H1 (cell line): ENCODE measurements around the gene BABAM2. TPM values are rescaled to one million over a fixed set of nuclear protein-coding genes. Genes with fewer than 3 reads are reported as not detected.

ENCODE experiments used
- CTCF ChIA-PET: fragments of 300-600 bp; sonication (Branson Sonifier 250); formaldehyde crosslinking; loops from one replicate; lab custom pipeline; 2021; ENCODE audit not compliant: partially characterized antibody; lab: Charles Lee
- POLR2A ChIA-PET: fragments of 300-600 bp; sonication (Branson Sonifier 250); formaldehyde crosslinking; loops from one replicate; lab custom pipeline; 2021; ENCODE audit warnings: inconsistent platforms; ENCODE audit not compliant: partially characterized antibody; lab: Charles Lee
- DNase-seq, 2 experiments: peaks; one replicate each; pipeline versions ENCODE4 v3.0.0 to v3.0.0-alpha.2; 2010 to 2022; ENCODE audit warnings: low spot score in 2 of 2, low read depth in 1 of 2, mixed read lengths in 1 of 2
- FAIRE-seq: peaks from 2 replicates; lab custom pipeline; 2011; peaks lifted over from hg19 to GRCh38; lab: Jason Lieb, UNC
- H2AFZ ChIP-seq: 2 replicates; pipeline ENCODE4 v1.8.1; 2012; ENCODE audit warnings: low read length, inconsistent platforms
- H2AK5ac ChIP-seq: 2 replicates; pipeline ENCODE4 v1.6.1; 2013; ENCODE audit warnings: low read depth, low read length
- H2BK120ac ChIP-seq: replicated peaks from 2 replicates; pipeline ENCODE3; 2013; ENCODE audit warnings: low read depth, low read length, inconsistent platforms
- H2BK12ac ChIP-seq: 2 replicates; pipeline ENCODE4 v1.6.1; 2013; ENCODE audit warnings: low read depth, low read length
- H2BK15ac ChIP-seq: 2 replicates; pipeline ENCODE4 v1.6.1; 2013; ENCODE audit warnings: low read length
- H2BK20ac ChIP-seq: 2 replicates; pipeline ENCODE4 v1.6.1; 2013; ENCODE audit warnings: low read length
- H2BK5ac ChIP-seq: 2 replicates; pipeline ENCODE4 v1.6.1; 2013; ENCODE audit warnings: low read depth, low read length
- H3K14ac ChIP-seq: 2 replicates; pipeline ENCODE4 v1.6.1; 2013; ENCODE audit warnings: inconsistent platforms; ENCODE audit not compliant: insufficient read length
- H3K18ac ChIP-seq: 2 replicates; pipeline ENCODE4 v1.6.1; 2013; ENCODE audit warnings: low read length; ENCODE audit errors: extremely low read depth
- H3K23ac ChIP-seq: 2 replicates; pipeline ENCODE4 v1.6.1; 2013; ENCODE audit warnings: inconsistent platforms; ENCODE audit not compliant: insufficient read length
- H3K23me2 ChIP-seq: 2 replicates; pipeline ENCODE4 v1.6.1; 2013; ENCODE audit warnings: low read depth, low read length
- H3K27ac ChIP-seq: 2 replicates; pipeline ENCODE4 v1.6.1; 2011; ENCODE audit warnings: low read depth, low read length, inconsistent platforms
- H3K27me3 ChIP-seq, 4 experiments: replicated peaks in 1 of 4; 1 replicate in 1 of 4; 2 replicates in 3 of 4; pipeline versions ENCODE4 v1.6.1 to v1.8.1; 2011 to 2013; ENCODE audit warnings: low read length in 3 of 4, mild to moderate bottlenecking in 3 of 4, inconsistent platforms in 2 of 4, mixed read lengths in 2 of 4, moderate library complexity in 1 of 4; ENCODE audit not compliant: control insufficient read depth in 3 of 4, insufficient read depth in 3 of 4; ENCODE audit errors: extremely low read depth in 1 of 4
- H3K36me3 ChIP-seq, 4 experiments: 2 replicates each; pipeline versions ENCODE4 v1.6.1 to v1.8.1; 2011 to 2013; ENCODE audit warnings: mild to moderate bottlenecking in 4 of 4, low read length in 3 of 4, moderate library complexity in 2 of 4, control low read depth in 1 of 4, inconsistent platforms in 1 of 4; ENCODE audit not compliant: insufficient read depth in 4 of 4, control insufficient read depth in 2 of 4
- H3K4ac ChIP-seq: replicated peaks from 2 replicates; pipeline ENCODE3; 2013; ENCODE audit warnings: low read length, low read depth, mixed read lengths, inconsistent platforms; ENCODE audit not compliant: insufficient read length
- H3K4me1 ChIP-seq, 4 experiments: replicated peaks in 1 of 4; 1 replicate in 1 of 4; 2 replicates in 3 of 4; pipeline versions ENCODE4 v1.6.1 to v1.8.1; 2011 to 2013; ENCODE audit warnings: low read length in 3 of 4, inconsistent platforms in 2 of 4, mixed read lengths in 1 of 4; ENCODE audit not compliant: insufficient read depth in 4 of 4, control insufficient read depth in 3 of 4
- H3K4me2 ChIP-seq, 2 experiments: 2 replicates each; pipeline versions ENCODE4 v1.6.1 to v1.8.1; 2011 to 2013; ENCODE audit warnings: low read depth in 2 of 2, low read length in 2 of 2, control low read depth in 1 of 2, inconsistent platforms in 1 of 2, mild to moderate bottlenecking in 1 of 2; ENCODE audit not compliant: insufficient read depth in 1 of 2
- H3K4me3 ChIP-seq, 4 experiments: fragments of 200-600, 300-600 bp in 1 of 4; sonication (generic), shearing (Covaris generic), sonication (Bioruptor Twin) in 1 of 4; 2 replicates each; pipeline versions ENCODE4 v1.5.1 to v1.8.1; 2011 to 2016; ENCODE audit warnings: low read length in 4 of 4, low read depth in 3 of 4, control low read depth in 2 of 4, inconsistent platforms in 2 of 4, mild to moderate bottlenecking in 2 of 4, mixed read lengths in 1 of 4, moderate library complexity in 1 of 4; ENCODE audit not compliant: insufficient read depth in 2 of 4; ENCODE audit errors: extremely low read depth in 1 of 4
- H3K56ac ChIP-seq: replicated peaks from 2 replicates; pipeline ENCODE3; 2013; ENCODE audit warnings: low read depth, mild to moderate bottlenecking, mixed read lengths, low read length, inconsistent platforms; ENCODE audit not compliant: insufficient read length
- H3K79me1 ChIP-seq: 2 replicates; pipeline ENCODE4 v1.6.1; 2013; ENCODE audit warnings: low read depth, low read length, control low read depth
- H3K79me2 ChIP-seq, 2 experiments: 2 replicates each; pipeline versions ENCODE4 v1.6.1 to v1.8.1; 2012 to 2013; ENCODE audit warnings: low read length in 2 of 2, mild to moderate bottlenecking in 2 of 2, inconsistent platforms in 1 of 2; ENCODE audit not compliant: insufficient read depth in 2 of 2, control insufficient read depth in 1 of 2
- H3K9ac ChIP-seq, 4 experiments: replicated peaks in 1 of 4; 1 replicate in 1 of 4; 2 replicates in 3 of 4; pipeline versions ENCODE4 v1.6.1 to v1.8.1; 2011 to 2013; ENCODE audit warnings: low read depth in 3 of 4, low read length in 3 of 4, control low read depth in 2 of 4, mild to moderate bottlenecking in 2 of 4, moderate library complexity in 2 of 4, inconsistent platforms in 1 of 4; ENCODE audit errors: extremely low read depth in 1 of 4
- H3K9me3 ChIP-seq, 2 experiments: 2 replicates each; pipeline versions ENCODE4 v1.6.1 to v1.8.1; 2012 to 2013; ENCODE audit warnings: mild to moderate bottlenecking in 2 of 2, moderate library complexity in 2 of 2, control low read depth in 1 of 2, inconsistent platforms in 1 of 2, low read depth in 1 of 2, low read length in 1 of 2, mixed read lengths in 1 of 2; ENCODE audit not compliant: insufficient read depth in 2 of 2
- H4K20me1 ChIP-seq, 2 experiments: replicated peaks in 1 of 2; 2 replicates each; pipeline versions ENCODE3 to v1.8.1; 2011 to 2013; ENCODE audit warnings: inconsistent platforms in 2 of 2, low read length in 2 of 2, mild to moderate bottlenecking in 1 of 2; ENCODE audit not compliant: insufficient read depth in 2 of 2, control insufficient read depth in 1 of 2
- H4K5ac ChIP-seq: 2 replicates; pipeline ENCODE4 v1.6.1; 2013; ENCODE audit warnings: low read length, low read depth, mixed read lengths, inconsistent platforms; ENCODE audit not compliant: insufficient read length
- H4K8ac ChIP-seq: 2 replicates; pipeline ENCODE4 v1.8.0; 2013; ENCODE audit warnings: mild to moderate bottlenecking, moderate library complexity, low read length, inconsistent platforms; ENCODE audit not compliant: insufficient read depth; ENCODE audit errors: extremely low read depth
- H4K91ac ChIP-seq: replicated peaks from 2 replicates; pipeline ENCODE3; 2013; ENCODE audit warnings: low read length, mixed read lengths, inconsistent platforms; ENCODE audit not compliant: insufficient read length
- RBBP5 ChIP-seq: IDR thresholded peaks from 2 replicates; pipeline ENCODE4 v1.7.1; 2012; ENCODE audit warnings: low read depth, mild to moderate bottlenecking, inconsistent platforms, low read length, moderate library complexity, borderline replicate concordance
- WGBS, 2 experiments: shearing (Covaris generic) in 1 of 2; methylation state at CpG; one replicate each; pipeline versions ENCODE4 v1.1.6 to v1.1.7; 2013 to 2015; ENCODE audit warnings: low lambda C conversion rate in 2 of 2, mixed read lengths in 2 of 2, inconsistent platforms in 1 of 2, low coverage in 1 of 2, missing lambda C conversion rate in 1 of 2; ENCODE audit not compliant: insufficient replicate concordance in 2 of 2, insufficient coverage in 1 of 2, insufficient read length in 1 of 2; ENCODE audit errors: extremely low coverage in 1 of 2, missing lambda C conversion rate in 1 of 2; 5-methylcytosine and 5-hydroxymethylcytosine counted together
- polyA plus RNA-seq, 7 experiments: library from polyadenylated mRNA; depleted of rRNA in 3 of 7; stranded (reverse) in 5 of 7; unstranded in 2 of 7; fragments of >200 nt in 5 of 7; fragments of 200-250 nt in 2 of 7; gene quantifications; 1 replicate in 5 of 7; 2 replicates in 1 of 7; 4 replicates in 1 of 7; pipeline versions ENCODE4 v1.2.1 to v1.2.3, GENCODE V29; 2011 to 2013; ENCODE audit warnings: missing spikeins in 2 of 7, mixed read lengths in 2 of 7
- total RNA-seq: library from RNA; stranded (reverse); fragmentation: NEBNext Ultra II Directional; extraction: Animal tissue kit (Norgen Biotek cat#: 25700); gene quantifications from 2 replicates; pipeline ENCODE4 v1.2.1, GENCODE V29; 2021

BABAM2 gene
- total and polyA plus RNA-seq, 2 of the 8 experiments (the other 6 are each of a cell fraction or from before 2014, with no cell fraction given) = 15.8 to 20.9 TPM

- Histone ChIP-seq H4K91ac (no peak overlapping the region), H2AK5ac (no peak overlapping the region), H3K56ac (no peak overlapping the region), H2BK20ac (no peak overlapping the region), H2BK5ac (no peak overlapping the region), H3K9ac (no peak overlapping the region), H4K8ac (no peak overlapping the region), H3K9me3 (no peaks in the 10 kb centered on the region), H3K18ac (no peak overlapping the region), H3K23ac (no peak overlapping the region), H3K27ac (no peak overlapping the region), H3K4me1 (no peaks in the 10 kb centered on the region), H4K5ac (no peak overlapping the region), H3K23me2 (no peaks in the 10 kb centered on the region), H2BK120ac (no peak overlapping the region), H3K79me1 (no peaks in the 10 kb centered on the region), H3K14ac (no peak overlapping the region), H4K20me1 (no peaks in the 10 kb centered on the region), H3K4ac (no peak overlapping the region), H3K79me2 (no peaks in the 10 kb centered on the region), H3K4me3 (no peak overlapping the region), H2AFZ (no peak overlapping the region), H3K36me3 (no peaks in the 10 kb centered on the region), H2BK12ac (no peak overlapping the region), H3K27me3 (no peaks in the 10 kb centered on the region), H3K4me2 (no peak overlapping the region), H2BK15ac (no peak overlapping the region)
- CTCF ChIA-PET = interaction anchor here (2.8 kb wide), 1 partner anchor 15 kb away, joined by 8 read pairs; no protein-coding TSS in a partner anchor
- FAIRE-seq = no peak
- POLR2A ChIA-PET = no interaction called here
- 81% methylated on average over 3 of the region's 3 CpGs; no CpG with 5 or more reads in 1 of the 2 experiments for WGBS, 2 experiments
- no peak for DNase-seq
- TF ChIP-seq RBBP5 = no peak
These were observed 120.8 kb downstream of the BABAM2 start for GRCh38 chr2:28011322-28011737.
